Middle frontal gyrus (tissue), 1 donor: Measurements from ENCODE around the gene HNRNPH2.

Source experiments
- DNase-seq: peaks from one replicate; pipeline ENCODE4 v3.0.0-alpha.2; 2015; ENCODE audit warnings: low spot score; ENCODE audit errors: extremely low spot score

Gene HNRNPH2, protein sequence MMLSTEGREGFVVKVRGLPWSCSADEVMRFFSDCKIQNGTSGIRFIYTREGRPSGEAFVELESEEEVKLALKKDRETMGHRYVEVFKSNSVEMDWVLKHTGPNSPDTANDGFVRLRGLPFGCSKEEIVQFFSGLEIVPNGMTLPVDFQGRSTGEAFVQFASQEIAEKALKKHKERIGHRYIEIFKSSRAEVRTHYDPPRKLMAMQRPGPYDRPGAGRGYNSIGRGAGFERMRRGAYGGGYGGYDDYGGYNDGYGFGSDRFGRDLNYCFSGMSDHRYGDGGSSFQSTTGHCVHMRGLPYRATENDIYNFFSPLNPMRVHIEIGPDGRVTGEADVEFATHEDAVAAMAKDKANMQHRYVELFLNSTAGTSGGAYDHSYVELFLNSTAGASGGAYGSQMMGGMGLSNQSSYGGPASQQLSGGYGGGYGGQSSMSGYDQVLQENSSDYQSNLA

DNA sequence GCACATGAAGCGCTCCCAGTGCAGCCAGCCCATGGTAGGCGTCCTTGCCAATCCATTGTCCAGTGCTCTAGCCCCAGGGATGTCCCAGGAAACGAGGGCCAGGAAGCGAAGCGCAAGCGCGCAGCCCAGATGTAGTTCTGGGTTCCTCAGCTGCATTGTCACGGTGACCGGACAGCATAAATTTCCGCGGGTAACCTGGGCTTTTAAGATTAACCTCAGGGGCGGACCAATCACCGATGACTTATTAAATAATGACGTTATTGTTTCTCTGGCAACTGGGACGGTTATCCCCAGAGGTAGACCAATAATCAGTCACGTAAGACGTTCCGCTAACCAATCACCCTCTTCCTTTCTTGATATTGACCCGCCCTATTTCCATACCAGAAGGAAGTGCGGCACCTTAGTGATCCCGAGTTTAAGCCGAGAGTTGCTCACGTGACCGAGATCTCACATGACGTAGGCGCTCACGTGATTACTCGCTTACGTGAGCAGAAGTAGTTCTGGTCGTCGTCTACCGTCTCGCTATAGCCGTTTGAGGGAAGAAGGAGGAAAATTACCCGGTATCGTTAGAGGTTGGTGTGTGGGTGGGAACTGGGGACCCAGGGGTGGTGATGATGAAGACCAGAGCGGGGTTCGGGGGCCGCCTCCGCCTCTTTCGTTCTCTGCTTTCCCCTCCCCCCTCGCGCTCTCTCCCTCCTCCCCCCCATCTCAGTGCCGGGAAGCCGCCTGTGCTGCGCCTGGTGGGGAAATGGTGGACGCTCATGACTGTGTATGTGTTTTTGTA lies at the start of gene HNRNPH2, which contains the start of gene GLA:
HNRNPH2 (plus strand) TSS at position 475 of the 784 bp plus-strand sequence. CDS start 3,767 bp downstream, outside the sequence.
GLA (minus strand) TSS at position 178 of the 784 bp plus-strand sequence; CDS start at position 156, 22 bp downstream.
- peak; percentile 90 for DNase-seq

DNA sequence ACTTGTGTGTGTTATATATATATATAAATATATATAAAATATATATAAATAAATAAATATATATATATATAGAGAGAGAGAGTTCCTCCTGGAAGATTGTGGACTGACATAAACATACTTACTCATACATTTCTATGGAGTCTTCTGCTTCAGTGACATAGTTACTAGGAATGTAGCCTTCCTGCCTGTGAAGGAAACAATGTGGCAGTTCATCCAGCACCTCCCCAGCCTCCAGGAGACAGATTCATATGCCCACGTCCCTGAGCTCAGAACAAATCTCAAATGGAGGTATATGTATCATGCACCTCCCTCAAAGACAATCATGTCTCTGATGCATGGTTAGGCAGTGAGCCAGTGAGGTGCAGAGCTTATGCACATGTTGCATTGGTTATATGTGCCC lies 48.1 kb upstream of the HNRNPH2 start:
- DNase-seq = no peak

DNA sequence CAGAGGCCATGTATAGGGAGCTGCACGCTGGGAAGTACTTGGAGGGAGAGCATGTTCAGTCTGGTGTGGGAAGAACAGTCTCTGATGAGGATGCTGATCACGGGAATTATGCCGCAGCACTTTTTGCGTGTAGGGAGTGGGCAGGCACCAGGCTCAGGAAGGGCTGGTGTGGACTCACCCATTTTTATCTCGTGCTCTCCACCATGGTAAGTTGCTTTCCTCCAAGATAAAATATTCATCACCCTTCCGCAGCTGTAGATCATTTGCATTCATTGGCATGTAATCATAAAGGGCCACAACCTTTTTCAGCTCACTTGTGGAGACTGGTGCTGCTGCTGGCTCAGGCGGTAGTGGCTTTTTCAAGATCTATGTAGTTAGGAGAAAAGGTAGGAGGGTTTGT lies 47.6 kb upstream of the HNRNPH2 start:
- no peak for DNase-seq

DNA sequence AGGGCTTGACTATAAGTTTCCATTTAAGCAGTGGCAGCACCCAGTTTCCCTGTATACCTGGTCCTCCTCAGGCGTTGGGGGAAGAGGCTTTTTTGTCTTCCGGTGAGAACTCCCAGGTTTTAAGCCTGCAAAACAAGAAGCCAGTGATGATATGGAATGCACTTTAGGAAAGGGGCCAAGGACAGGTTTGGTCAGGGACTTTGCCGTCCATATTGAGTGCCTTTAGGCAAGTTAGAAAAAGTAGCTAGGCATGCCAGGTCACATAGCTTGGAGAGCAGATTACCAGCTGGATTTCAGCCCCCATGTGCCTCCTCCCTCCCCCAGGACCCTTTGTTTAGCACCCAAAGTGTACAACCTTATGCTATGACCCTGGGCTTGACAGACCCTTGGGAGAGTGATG lies 45.9 kb upstream of the HNRNPH2 start:
- no peak for DNase-seq

DNA sequence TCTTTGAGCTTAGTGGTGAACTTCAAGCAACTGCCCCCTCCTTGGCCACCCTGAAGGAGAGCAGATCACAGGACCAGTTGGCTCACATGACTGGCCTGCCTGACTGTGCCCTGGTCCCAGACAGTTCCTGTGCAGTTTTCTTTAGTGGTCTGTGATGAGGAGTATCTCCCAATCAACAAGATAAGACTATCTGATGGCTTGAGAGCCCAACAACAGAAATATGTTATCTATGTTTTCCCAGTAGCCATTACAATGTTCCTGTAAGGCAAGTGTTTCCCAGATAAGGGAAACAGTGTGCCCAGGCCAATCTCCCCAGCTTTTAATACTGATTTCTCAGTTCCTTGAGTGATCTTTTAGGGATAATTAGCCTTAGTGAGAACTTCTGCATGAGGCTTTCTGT lies 45.3 kb upstream of the HNRNPH2 start:
- no peak for DNase-seq

DNA sequence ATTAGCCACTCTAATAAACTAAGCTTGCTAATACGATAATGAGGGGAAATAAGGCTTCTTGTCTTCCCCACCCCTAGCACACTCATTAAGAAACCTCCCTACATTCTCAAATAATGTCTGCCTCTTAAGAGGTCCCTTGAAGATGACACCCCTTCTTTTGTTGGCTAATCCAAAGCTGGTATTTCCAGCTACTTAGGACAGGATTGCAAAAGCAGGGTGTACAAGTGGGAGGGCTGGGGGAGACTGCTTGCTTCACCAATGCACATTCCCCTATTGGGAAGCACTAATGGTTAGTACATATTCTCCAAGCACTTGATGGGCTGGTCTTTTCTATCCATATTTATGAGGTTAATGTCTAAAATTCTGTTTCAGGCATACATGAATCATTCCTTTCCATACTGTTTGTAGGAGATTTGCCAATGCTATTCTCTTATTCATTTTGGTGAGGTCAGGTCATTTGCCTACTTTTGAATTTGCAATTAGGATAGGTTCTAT lies 42.7 kb upstream of the HNRNPH2 start:
- no peak for DNase-seq

DNA sequence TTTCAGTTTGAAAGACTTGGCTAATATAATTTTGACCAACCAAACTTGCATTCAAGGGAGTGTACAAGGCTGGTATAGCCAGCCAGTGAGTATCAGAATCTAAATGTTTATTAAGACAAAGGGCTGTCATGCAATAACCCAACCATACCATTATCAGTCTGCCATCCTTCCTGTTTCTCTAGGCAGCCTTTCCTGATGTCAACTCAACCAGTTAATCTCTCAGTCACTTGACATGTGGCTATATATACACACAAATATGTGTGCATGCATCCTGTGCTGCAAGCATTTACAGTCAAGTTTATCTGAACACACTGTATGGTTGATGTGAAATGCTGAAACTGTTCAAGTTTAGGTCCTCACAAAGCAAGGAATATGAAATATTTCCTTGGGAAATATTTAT lies 39.2 kb upstream of the HNRNPH2 start:
- no peak for DNase-seq

DNA sequence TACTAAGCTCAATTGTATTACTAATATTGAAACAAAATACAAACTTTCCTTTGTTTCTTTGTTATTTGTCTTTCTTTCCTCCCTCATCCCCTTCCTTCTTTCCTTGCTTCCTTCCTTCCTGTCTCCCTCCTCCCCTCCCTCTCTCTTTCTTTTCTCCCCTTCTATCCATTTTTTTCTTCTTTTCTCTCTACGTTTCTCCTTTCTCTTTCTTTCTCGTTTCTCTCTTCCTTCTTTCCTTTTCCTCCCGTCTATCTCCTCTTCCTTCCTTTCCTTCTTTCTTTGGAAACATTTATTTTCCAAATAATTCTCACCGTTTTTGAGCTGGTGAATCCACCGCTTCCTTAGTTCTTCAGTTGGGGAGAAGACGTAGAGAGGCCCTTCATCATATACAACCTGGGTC lies 38.3 kb upstream of the HNRNPH2 start:
- DNase-seq = no peak

DNA sequence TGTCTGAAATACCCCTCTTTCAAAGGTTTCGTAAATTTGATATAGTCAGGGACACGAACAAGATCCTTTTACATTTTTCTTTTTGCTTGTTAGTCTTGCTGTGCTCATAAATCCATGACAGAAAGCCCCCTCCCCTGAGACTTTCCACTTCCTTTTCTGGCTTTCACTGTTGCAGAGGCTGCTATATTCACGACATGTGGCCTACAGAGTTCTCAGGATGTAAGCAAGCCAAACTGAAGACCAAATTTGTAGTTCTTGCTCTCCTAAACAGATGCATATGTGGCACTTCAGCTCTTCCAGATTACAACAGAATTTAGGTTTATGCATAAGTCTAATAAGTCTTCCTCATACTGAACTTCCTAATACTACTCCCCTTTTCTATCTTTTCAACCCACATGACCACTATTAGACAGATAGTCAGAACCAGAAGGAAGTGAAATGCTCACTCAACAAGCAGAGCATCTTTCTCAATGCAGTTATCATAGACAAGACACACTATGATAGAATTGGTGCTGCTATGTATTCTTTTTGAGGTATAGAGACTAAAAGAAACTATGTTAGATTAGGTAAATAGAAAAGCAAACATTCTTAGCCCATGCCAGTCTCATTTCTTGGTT lies 37.0 kb upstream of the HNRNPH2 start:
- no peak for DNase-seq

DNA sequence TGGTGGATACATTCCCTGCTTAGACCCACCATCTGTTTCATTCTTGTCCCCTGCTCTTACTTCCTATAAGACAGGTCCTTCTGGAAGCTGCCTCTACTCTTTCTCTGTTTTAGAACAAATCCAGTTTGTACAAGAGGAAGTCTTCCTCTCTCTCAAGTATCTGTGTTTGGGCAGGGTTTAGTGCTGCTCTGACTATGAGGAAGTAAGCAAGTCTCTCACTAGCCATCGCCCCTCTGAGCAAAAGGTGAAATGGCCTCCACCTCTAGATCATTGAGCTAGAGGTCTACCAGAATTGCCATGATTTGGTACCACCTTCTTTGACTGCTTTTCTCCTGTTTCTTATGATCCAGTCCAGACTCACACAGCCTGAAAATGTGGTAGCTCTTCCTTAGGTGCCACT lies 30.5 kb upstream of the HNRNPH2 start:
- no peak for DNase-seq

DNA sequence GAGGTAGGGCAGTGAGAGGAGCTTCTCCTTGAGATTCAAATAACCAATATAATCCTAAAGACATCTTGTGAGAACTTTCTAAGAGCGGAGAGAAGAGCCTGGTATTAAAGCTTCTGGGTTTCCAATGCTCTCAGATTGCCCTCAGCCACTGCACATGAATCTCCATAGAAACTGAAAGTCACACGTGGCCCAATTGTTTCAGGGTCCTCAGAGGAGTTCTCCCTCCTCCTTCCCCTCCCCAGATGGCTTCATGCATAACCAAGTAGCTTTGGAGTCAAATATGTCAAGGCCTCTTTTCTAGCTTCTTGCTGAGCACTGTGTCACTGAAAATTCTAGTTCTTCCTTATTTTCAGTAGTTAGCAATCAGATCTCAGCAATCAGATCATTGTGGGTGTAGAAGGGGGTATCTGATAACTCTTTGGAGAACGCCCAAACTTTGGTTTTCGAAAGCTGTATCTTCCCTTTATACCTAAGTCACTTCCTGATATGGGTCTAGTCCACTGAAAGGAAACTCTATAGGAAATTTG lies 24.3 kb upstream of the HNRNPH2 start:
- no peak for DNase-seq

DNA sequence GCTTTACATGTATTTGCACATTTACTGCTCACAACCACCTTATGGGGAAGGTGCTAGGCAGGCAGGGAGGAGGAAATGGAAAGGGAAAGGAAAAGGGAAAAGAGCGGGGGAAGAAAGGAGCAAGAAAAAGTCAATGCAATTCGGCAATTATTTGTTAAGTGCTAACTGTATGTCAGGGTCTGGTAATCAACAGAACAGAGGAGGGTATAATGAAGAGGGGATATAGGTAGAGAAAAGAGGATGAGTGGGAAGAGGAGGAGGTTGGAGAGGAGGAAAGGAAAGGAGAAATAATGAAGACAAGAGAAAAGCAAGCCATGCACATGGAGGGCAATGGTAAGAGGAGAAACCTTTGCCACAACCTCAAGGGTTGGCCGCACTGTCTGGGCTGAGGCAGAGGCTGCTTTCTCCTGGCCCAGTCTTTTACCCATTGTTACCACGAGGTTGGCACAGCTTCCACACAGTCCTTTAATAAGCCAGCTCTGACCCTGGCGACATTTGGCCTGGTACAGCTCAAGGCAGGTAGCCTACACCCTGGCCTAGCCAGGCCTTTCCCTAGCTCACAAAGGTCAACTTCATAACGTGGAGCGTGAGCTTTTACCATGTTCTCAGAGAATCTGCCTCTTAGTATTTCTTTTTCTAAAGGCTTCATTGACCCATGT lies 22.9 kb upstream of the HNRNPH2 start:
- DNase-seq = no peak

DNA sequence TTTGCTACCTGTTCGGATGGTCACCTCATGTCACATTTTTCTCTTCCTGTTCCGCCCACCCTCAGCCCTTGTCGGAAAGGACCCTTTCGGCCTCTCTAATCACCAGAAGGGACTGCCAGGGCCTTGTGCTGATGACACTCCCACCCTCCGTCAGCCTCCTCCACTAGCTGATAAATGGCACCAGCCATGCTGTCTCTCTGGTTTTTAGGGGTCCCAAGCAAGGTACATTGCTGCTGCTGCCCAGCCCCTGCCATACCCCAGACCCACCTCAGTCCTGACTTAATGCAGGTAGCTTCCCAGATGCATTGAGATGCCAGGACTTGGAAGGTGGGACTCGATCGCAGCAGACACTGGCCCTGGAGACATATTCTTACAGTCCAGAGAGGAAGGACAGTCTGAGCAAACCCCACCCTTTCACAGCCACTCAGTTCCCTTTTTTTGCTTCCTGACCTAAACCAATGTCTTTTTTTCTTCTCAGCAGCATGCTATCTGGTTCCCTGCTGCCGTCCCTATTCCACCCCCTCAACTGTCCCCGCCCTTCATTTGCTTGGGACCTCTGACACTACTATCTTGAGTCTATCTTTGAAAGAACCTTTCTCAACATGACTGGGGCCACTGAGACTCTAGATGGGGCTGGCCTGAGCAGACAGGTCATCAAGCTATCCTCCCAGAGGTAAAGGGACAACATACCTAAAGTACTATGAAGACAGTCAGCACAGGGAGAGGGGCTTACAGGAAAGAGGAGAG lies 22.1 kb upstream of the HNRNPH2 start, which contains the start of gene BTK:
BTK (minus strand) TSS at position 397 of the 747 bp plus-strand sequence. CDS start 10,907 bp downstream, outside the sequence.
- DNase-seq = no peak

DNA sequence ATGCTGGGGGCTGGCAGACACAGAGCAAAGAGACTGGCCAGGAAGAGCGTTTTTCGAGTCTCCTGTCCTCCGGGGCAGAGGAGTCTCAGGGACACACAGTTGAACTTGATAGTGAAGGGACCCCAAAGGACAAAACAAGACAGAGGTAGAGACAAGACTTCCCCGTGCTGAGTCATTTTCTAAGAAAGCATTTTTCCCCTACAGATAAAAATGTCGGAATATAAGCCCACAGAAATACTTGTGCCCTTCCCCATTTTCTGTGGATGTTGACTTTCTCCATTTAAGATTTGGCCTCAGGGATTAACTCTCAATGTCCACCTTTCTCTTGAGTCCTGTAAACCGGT lies 21.5 kb upstream of the HNRNPH2 start:
- DNase-seq = no peak

DNA sequence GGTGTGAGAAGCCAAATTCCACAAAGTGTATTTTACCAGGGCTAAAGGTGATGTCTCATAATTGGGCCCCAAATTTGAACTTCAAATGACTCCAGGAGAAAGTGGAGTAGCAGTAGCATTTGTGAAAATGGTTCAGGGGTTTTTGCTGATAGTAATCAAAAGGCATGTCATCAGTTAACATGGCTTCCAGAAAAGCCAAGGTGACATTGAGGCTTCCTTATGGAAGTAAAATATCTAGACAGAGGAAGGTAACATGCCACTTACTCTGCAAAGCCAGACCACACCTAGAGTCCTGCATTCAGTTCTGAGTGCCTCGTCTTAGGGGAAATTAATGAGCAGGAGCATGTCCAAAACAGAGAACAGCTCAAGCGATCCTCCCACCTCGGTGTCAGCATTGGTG lies 19.4 kb upstream of the HNRNPH2 start:
- DNase-seq = no peak

DNA sequence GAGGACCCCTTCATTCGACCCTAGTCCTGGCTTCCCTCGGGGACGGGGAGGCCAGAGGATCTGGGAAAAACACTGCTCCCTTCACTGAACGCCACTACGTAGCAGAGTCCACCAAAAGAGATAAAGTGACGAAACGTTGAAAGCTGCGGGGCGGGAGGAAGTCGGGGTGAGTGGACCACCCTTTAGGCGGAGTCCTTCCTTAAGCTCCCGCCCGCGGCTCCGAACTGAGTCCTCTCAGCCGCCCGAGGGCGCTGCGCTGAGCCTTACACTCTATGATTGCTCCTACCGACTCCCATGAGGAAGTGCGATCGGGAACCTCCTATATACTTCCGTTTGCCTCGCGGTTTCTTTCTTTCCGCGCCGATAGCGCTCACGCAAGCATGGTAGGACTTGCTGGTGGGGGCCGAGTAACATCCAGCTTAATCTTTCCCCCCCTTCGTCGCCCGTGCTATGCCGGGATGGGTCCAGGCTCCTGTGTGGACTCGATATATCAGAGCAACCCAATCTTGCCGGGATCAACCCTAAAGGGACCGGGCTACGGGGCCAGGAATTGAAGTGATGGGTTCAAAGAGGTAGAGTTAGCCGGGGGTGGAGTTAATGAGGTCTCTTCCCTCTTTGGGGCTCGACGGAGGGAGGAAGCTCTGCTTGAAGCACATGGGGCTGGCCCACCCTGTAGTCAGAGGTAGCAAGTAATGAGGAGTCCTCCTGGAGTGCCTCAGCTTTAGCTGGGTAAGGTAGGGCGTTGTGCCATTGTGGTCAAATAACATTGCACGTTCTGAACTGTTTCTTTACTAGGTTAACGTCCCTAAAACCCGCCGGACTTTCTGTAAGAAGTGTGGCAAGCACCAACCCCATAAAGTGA lies 17.1 kb upstream of the HNRNPH2 start, which contains the start of gene RPL36A:
RPL36A (plus strand) TSS at position 348 of the 862 bp plus-strand sequence; CDS start at position 381, 33 bp downstream.
- DNase-seq = peak; percentile 66

DNA sequence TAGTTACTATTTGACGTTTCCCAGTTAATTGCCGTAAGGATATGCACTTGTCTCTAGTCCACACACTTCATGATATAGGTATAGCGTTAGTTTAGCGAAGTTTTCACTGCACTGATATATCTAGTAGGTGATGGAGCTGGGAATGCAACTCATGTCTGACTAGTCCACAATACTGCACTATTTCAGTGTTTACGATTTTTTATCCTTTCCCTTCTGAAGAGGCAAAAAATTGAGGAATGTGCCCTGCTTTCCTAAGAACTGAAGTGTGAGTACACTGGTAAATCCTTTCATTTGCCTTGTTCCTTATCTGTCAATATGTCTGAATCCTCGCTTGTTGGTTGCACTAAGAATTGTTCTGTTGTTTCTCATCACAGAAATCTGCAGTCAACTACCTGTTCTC lies 16.2 kb upstream of the HNRNPH2 start:
- no peak for DNase-seq

DNA sequence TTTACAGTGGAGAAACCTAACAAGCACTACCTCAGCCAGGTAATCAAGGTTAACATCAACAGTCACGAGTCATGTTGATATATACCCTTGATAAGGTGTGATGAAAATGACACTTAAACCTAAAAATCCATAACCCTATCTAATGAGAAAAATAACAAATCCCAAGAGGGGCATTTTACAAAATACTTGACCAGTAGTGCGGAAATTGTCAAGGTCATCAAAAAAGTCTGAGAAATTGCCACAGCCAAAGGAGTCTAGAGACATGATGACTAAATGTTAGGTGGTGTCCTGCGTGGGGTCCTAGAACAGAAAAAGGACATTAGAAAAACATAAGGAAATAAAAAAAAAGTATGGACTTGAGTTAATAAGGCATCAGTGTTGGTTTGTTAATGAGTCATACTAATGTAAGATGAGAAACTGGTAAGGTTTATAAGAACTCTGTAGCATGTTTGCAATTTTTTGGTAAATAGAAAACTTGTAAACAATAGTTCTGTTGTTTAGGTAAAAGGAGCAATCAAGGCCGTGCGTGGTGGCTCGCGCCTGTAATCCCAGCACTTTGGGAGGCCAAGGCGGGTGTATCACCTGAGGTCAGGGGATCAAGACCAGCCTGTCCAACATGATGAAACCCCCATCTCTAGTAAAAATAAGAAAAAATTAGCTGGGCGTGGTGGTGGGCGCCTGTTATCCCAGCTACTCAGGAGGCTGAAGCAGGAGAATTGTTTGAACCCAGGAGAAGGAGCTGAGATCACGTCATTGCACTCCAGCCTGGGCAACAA lies 14.3 kb upstream of the HNRNPH2 start:
- no peak for DNase-seq
